TTC549 (cell line): ENCODE measurements around the gene LAT.

ENCODE experiments used
- FAIRE-seq: peaks from 2 replicates; lab custom pipeline; 2012; peaks lifted over from hg19 to GRCh38; lab: Jason Lieb, UNC

Gene LAT

GRCh38 chr16:29007730-29008593 is 23.1 kb downstream of the LAT start:
- no peak for FAIRE-seq

- no peak for FAIRE-seq
These were observed 24.4 kb downstream of the LAT start for GRCh38 chr16:29009050-29009837.

- no peak for FAIRE-seq
These were observed 24.9 kb downstream of the LAT start for GRCh38 chr16:29009838-29010166.

GRCh38 chr16:29011112-29011511 is 26.3 kb downstream of the LAT start:
- FAIRE-seq: no peak

GRCh38 chr16:29011851-29012250 is 27.0 kb downstream of the LAT start:
- no peak for FAIRE-seq

- no peak for FAIRE-seq
These were observed 28.2 kb downstream of the LAT start for GRCh38 chr16:29012913-29013553.

- FAIRE-seq: no peak
These were observed 29.8 kb downstream of the LAT start for GRCh38 chr16:29014561-29015069.

- no peak for FAIRE-seq
These were observed 37.3 kb downstream of the LAT start for GRCh38 chr16:29022196-29022595.

GRCh38 chr16:29023279-29024277 is 38.7 kb downstream of the LAT start:
- FAIRE-seq: no peak

GRCh38 chr16:29024278-29024677 is 39.4 kb downstream of the LAT start:
- no peak for FAIRE-seq

GRCh38 chr16:29025218-29025617 is 40.4 kb downstream of the LAT start:
- no peak for FAIRE-seq

- no peak for FAIRE-seq
These were observed 40.9 kb downstream of the LAT start for GRCh38 chr16:29025735-29026134.

GRCh38 chr16:29028457-29029167 is 43.8 kb downstream of the LAT start:
- no peak for FAIRE-seq

GRCh38 chr16:29029168-29029994 is 44.5 kb downstream of the LAT start:
- no peak for FAIRE-seq

GRCh38 chr16:29030086-29030840 is 45.4 kb downstream of the LAT start:
- FAIRE-seq: no peak
